ENCODE results near the gene LMAN1L. TPM values are rescaled to one million over a fixed set of nuclear protein-coding genes. Genes with fewer than 3 reads are reported as not detected.

LMAN1L gene
- total RNA-seq, 2 experiments from 2014 or later, result 0.09 to 0.38 TPM

GRCh38 chr15:74791667-74792066, 21.0 kb upstream of the LMAN1L start:
- TF ChIP-seq EZH2phosphoT487 (IDR thresholded peaks at IDR 0.05; ENCODE audit: borderline replicate concordance, low read depth, low read length) (no peak), CTCF (conservative IDR thresholded peaks at IDR 0.05; ENCODE audit: low read length) (no peak)
- no TSS peak for BruUV-seq (replicated peaks)
- Histone ChIP-seq H2AFZ (ENCODE audit: low read length) (no peak overlapping the region), H3K4me3 (ENCODE audit: low read depth, low read length, poor library complexity, severe bottlenecking) (peak overlapping the region; percentile 97), H3K79me2 (ENCODE audit: insufficient read depth, low read depth, low read length) (peaks cover 92% of the 10 kb centered on the region), H3K36me3 (ENCODE audit: insufficient read depth, low read length) (peaks cover 84% of the 10 kb centered on the region), H4K20me1 (ENCODE audit: insufficient read depth, low read length) (peaks cover 34% of the 10 kb centered on the region; the same call in 1 of the 2 replicates), H3K27ac (ENCODE audit: low read depth, low read length, poor library complexity, severe bottlenecking) (peak overlapping the region; percentile 99), H3K9me2 (ENCODE audit: insufficient read depth, low read length) (no peaks in the 10 kb centered on the region), H3K4me2 (ENCODE audit: low read length) (peak overlapping the region; percentile 92), H3K9me3 (ENCODE audit: low read length) (no peaks in the 10 kb centered on the region), H3K4me1 (ENCODE audit: insufficient read depth, low read length, poor library complexity, severe bottlenecking) (peaks cover 97% of the 10 kb centered on the region)
- CTCF ChIA-PET (ENCODE audit: unreplicated experiment), result interaction anchor here (3.1 to 3.5 kb wide), 3 partner anchors 12 to 20 kb away, joined by 13 to 17 read pairs (median 14); no protein-coding TSS in a partner anchor
- POLR2A ChIA-PET, result interaction anchor here (3.2 to 11.8 kb wide), 2 partner anchors 8 to 15 kb away, joined by 22 to 221 read pairs; partner anchors contain the start of gene CSK
- no peak for DNase-seq (ENCODE audit: low spot score)
- intact Hi-C loops (cut with micrococcal nuclease; ENCODE audit: unreplicated experiment), result no loop called here

DNA sequence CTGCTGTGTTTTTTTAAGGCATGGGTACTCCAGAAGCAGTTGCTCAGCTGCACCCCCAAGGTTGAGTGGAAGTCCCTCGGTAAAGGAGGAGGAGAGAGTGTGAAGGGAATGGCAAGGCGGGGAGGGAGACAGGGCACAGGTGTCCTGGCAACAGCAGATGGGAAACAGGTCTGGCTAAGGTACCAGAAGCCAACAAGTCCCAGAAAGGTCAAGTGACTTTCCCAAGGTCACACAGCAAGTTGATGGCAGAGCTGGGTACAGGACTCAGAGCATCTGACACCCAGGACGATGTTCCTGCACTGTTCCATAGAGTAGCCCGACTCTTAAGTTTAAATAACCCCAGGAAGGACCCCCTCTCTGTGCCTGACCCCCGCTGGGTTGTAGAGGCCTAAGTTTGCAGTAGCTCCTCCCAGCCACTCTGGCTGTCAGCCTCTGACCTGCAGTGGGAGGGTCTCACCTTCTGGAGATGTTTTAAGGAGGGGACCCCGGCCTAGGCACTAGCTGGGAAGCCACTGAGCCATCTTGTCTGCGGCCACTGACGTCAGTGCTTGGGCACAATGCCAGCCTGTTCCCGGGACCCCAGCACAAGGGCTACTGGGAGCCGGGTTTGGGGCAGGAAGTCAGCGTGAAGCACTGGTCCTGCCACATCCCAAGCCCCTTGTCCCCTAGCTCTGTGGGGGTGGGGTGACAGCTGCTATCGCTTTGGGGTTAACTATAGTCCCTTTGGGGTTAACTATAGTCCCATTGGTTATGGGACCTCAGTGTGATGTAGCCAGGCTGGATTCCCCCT, 20.2 kb upstream of the LMAN1L start:
- TF ChIP-seq CTCF (conservative IDR thresholded peaks at IDR 0.05; ENCODE audit: low read length) (no peak), EZH2phosphoT487 (IDR thresholded peaks at IDR 0.05; ENCODE audit: borderline replicate concordance, low read depth, low read length) (no peak)
- no TSS peak for BruUV-seq (replicated peaks)
- peaks cover 37% of the 10 kb centered on the region; the same call in 1 of the 2 replicates for H4K20me1 ChIP-seq (ENCODE audit: insufficient read depth, low read length)
- DNase-seq (ENCODE audit: low spot score), result no peak
- POLR2A ChIA-PET, result interaction anchor here (1.2 to 11.8 kb wide), 3 partner anchors 9 to 166 kb away, joined by 3 to 221 read pairs (median 22); partner anchors contain the start of gene CSK
- H3K27ac ChIP-seq (ENCODE audit: low read depth, low read length, poor library complexity, severe bottlenecking), result peak overlapping the region; percentile 99
- H3K4me3 ChIP-seq (ENCODE audit: low read depth, low read length, poor library complexity, severe bottlenecking), result peak overlapping the region; percentile 97
- peak overlapping the region; percentile 92 for H3K4me2 ChIP-seq (ENCODE audit: low read length)
- peaks cover 94% of the 10 kb centered on the region for H3K79me2 ChIP-seq (ENCODE audit: insufficient read depth, low read depth, low read length)
- H2AFZ ChIP-seq (ENCODE audit: low read length), result no peak overlapping the region
- intact Hi-C loops (cut with micrococcal nuclease; ENCODE audit: unreplicated experiment), result loop anchor here (1.0 kb wide), 1 partner anchor 21 kb away; no protein-coding TSS in a partner anchor
- CTCF ChIA-PET (ENCODE audit: unreplicated experiment), result interaction anchor here (0.6 to 3.5 kb wide), 8 partner anchors 8 to 161 kb away, joined by 3 to 17 read pairs (median 11); no protein-coding TSS in a partner anchor
- no peaks in the 10 kb centered on the region for H3K9me3 ChIP-seq (ENCODE audit: low read length)
- H3K4me1 ChIP-seq (ENCODE audit: insufficient read depth, low read length, poor library complexity, severe bottlenecking), result peaks cover 97% of the 10 kb centered on the region
- H3K36me3 ChIP-seq (ENCODE audit: insufficient read depth, low read length), result peaks cover 85% of the 10 kb centered on the region
- H3K9me2 ChIP-seq (ENCODE audit: insufficient read depth, low read length), result no peaks in the 10 kb centered on the region
